Urothelium cell line (cell line): ENCODE data around the gene PDE4D.
"Not testable (repeated sequence)": the region's sequence is repeated elsewhere in the genome, so short reads cannot be mapped to it uniquely, and the experiment has no call there.

ENCODE experiments used
- DNase-seq: peaks from one replicate; pipeline ENCODE4 v3.0.0; 2011; ENCODE audit warnings: low spot score, mixed read lengths
- FAIRE-seq: peaks from 2 replicates; lab custom pipeline; 2011; peaks lifted over from hg19 to GRCh38; lab: Jason Lieb, UNC

PDE4D gene

GRCh38 chr5:59588922-59589321 lies 304.6 kb downstream of the PDE4D start:
- FAIRE-seq: no peak

GRCh38 chr5:59587489-59588337 lies 305.8 kb downstream of the PDE4D start:
- peak; percentile 69 for DNase-seq
- FAIRE-seq: peak; percentile 42

More at GRCh38 chr5:59588922-59589321, 304.6 kb downstream of the PDE4D start:
- DNase-seq: no peak

GRCh38 chr5:59586841-59587240 lies 306.7 kb downstream of the PDE4D start:
- DNase-seq (no peak), FAIRE-seq (no peak)

- no peak for DNase-seq
- no peak for FAIRE-seq
These were observed 308.4 kb downstream of the PDE4D start for GRCh38 chr5:59584858-59585846.

GRCh38 chr5:59583810-59584562 lies 309.5 kb downstream of the PDE4D start:
- FAIRE-seq: no peak
- DNase-seq: no peak

- no peak for FAIRE-seq
- no peak for DNase-seq
These were observed 310.2 kb downstream of the PDE4D start for GRCh38 chr5:59583151-59583809.

GRCh38 chr5:59582746-59583145 lies 310.8 kb downstream of the PDE4D start:
- DNase-seq (no peak), FAIRE-seq (no peak)

GRCh38 chr5:59579824-59580167 lies 313.7 kb downstream of the PDE4D start:
- no peak for DNase-seq
- FAIRE-seq: no peak

- FAIRE-seq (no peak), DNase-seq (no peak)
These were observed 314.3 kb downstream of the PDE4D start for GRCh38 chr5:59579101-59579823.

- DNase-seq: no peak
- no peak for FAIRE-seq
These were observed 316.0 kb downstream of the PDE4D start for GRCh38 chr5:59577485-59577884.

- no peak for FAIRE-seq
- DNase-seq: no peak
These were observed 317.7 kb downstream of the PDE4D start for GRCh38 chr5:59575648-59576445.

- FAIRE-seq, DNase-seq: not testable (repeated sequence)
These were observed 320.0 kb downstream of the PDE4D start for GRCh38 chr5:59573509-59573908.

GRCh38 chr5:59571067-59571466 lies 322.5 kb downstream of the PDE4D start:
- FAIRE-seq (no peak), DNase-seq (no peak)

- no peak for FAIRE-seq
- no peak for DNase-seq
These were observed 323.8 kb downstream of the PDE4D start for GRCh38 chr5:59569608-59570334.

GRCh38 chr5:59569158-59569557 lies 324.4 kb downstream of the PDE4D start:
- no peak for FAIRE-seq
- no peak for DNase-seq

- FAIRE-seq (no peak), DNase-seq (no peak)
These were observed 325.4 kb downstream of the PDE4D start for GRCh38 chr5:59568161-59568560.

GRCh38 chr5:59565551-59565950 lies 328.0 kb downstream of the PDE4D start:
- no peak for FAIRE-seq
- DNase-seq: no peak

- DNase-seq: no peak
- FAIRE-seq: no peak
These were observed 328.6 kb downstream of the PDE4D start for GRCh38 chr5:59564895-59565294.
